HG02943 (cell line): ENCODE data around the gene FAM131C.
"Not testable (repeated sequence)": the region's sequence is repeated elsewhere in the genome, so short reads cannot be mapped to it uniquely, and the experiment has no call there.

Source experiments
- ATAC-seq: cut with Tn5 transposase; IDR thresholded peaks from one replicate; pipeline ENCODE4 v1.9.1; 2021; ENCODE audit warnings: mild to moderate bottlenecking, low read depth, moderate library complexity; ENCODE audit not compliant: unreplicated experiment

Gene FAM131C

DNA sequence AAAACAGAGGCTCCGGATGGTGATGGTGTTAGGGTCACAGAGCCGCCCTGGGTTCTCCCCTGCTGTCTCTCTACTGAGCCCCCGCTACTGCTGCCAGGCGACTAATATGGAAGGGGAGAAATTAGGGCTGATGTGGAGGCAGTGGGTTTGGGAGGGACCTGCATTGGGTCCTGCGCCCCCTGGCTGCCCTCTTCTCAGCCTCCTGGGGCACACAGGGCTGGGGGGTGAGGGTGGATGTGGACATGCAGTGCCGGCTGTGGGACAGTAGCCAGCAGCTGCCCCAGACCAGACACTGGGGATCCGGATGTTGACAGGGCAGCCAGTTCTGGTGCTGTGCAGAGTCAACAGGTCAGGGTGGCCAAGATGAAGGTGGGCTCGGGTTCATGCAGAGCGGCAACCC, 31.4 kb downstream of the FAM131C start:
- no peak for ATAC-seq

DNA sequence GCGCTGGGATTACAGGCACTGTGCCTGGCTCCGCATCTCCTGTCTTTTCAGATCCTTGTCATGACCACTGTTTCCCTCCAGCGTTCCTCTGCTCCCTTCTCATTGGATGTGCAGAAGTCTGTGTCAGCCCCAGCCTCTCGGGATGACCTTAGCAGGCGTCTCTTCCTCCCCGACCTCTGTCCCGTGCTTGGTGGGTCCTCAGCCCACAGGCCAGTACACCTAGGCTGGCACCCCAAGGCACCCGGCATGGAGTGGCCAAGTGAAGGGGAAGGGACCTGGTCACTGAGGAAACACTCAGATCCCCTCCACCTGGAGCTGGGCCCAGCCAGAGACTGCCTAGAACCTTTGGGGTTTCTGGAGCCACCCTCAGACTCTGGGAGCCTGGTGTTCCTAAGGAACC, 32.3 kb downstream of the FAM131C start:
- no peak for ATAC-seq

DNA sequence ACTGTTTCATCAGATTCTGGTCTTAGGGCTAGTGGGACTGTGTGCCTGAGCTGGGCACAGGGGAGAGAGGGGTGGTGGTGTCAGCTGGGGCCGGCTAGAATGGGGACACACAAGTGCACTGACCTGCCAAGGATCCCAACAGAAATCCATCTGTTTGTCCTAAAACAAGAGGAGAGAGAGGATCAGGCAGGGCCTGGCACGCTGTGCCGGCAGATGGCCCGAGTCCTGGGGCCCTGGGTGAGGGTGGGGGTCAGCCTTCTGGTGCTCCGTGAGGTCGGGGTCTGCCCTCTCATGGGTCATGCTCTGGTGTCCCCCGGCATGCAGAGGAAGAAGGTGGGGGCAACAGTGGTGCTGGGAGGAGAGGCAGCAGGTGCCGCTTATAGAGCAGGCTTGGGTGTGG, 33.6 kb downstream of the FAM131C start:
- ATAC-seq = not testable (repeated sequence)

DNA sequence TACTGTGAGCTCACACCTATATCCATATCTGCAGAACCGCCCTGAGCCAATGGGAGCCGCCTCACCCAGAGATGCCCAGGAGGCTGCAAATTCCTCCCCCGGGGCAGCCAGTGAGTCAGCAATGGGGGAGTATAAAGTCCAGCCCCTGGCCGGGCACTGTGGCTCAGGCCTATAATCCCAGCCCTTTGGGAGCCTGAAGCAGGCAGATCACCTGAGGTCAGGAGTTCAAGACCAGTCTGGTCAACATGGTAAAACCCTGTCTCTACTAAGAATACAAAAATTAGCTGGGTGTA, 34.9 kb downstream of the FAM131C start:
- no peak for ATAC-seq

DNA sequence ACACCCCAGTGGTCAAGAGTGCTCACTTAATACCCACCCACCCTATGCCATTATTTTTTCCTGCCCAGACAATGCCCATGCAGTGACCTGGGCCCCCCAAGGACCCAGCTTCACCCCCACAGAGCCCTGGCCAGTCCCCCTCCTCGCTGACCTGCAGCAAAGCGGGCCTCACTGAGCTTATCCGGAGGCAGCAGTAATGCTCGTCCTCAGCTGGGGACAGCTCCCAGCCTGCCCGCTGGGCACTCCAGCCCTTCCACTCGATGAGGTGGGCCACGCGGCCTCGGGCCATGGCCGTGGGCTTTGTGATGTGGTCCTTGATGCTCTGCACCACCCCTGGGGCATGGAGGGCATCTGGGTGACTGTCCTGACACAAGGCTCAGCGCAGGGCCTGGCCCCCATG, 37.0 kb downstream of the FAM131C start:
- ATAC-seq = not testable (repeated sequence)

DNA sequence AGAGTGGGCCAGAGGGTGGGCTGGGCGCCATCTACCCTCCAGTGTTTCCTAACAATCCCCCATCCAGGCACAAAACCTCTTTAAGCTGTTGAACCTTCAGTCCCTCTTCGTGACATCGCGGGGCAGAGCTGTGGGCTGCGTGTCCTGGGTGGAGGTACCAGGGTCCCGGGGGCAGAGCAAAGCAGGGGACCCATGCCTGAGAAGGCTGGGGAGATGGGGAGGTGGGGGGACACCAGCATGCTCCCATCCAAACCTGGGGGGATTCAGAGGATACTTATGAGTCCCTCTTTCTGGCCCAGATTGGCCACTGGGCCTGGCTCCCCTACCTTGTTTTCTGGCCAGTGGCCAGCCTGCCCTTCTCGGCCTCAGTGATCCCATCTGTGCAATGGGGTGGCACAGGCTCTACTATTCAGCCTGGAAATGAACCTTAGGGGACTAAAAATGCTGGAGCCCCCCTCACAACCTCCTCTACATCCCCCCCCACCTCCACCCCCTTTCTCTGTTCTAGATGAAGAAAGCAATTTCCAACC, 40.3 kb downstream of the FAM131C start:
- not testable (repeated sequence) for ATAC-seq

DNA sequence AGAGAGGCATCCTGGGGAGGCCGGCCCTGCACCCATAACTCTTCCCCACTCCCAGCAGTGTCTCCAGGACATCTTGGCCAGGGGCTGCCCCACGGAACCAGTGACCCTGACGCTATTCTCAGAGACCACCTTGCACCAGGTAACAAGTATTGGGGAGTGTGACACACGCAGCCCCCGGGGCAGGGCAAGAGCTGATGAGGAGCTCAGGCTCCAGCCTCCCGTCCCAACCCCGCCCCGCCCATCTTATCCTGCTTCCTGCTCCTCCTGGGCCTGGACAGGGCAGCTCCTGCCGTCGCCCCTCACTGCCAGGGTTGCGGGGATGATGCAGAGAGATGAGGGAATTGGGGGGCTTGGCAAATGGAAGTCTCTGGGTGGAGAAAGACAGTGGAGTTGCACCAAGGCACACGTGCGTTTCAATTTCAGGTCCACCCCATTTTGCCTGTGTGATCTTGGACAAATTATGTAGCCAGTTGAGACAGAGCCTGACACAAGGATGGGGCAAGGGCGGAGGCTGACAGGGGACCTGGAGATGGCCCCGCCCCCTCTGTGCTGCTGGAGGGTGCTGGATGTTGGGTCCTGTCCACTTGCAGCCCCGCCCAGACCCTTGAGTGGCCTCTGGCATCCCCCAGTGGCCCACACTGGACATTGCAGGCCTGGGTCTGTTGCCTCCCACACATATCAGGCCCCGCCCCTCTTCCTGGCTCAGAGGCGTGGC, 40.9 kb downstream of the FAM131C start:
- no peak for ATAC-seq

DNA sequence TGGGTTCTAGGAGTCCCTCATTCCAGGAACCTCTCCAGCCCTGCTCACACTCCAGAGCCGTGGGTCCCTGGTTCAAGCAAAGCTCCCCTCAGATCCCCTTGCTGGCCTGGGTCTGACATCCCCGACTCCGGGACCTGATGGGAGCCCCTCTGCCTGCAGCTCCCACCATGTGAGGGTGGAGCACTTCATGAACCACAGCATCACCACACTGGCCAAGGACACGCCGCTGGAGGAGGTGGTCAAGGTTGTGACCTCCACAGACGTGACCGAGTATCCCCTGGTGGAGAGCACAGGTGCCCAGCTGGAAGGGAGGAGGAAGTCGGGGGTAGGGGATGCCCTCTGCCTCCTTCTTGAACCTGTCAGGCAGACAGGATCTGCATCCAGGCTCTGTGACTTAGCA, 41.9 kb downstream of the FAM131C start:
- ATAC-seq = no peak

DNA sequence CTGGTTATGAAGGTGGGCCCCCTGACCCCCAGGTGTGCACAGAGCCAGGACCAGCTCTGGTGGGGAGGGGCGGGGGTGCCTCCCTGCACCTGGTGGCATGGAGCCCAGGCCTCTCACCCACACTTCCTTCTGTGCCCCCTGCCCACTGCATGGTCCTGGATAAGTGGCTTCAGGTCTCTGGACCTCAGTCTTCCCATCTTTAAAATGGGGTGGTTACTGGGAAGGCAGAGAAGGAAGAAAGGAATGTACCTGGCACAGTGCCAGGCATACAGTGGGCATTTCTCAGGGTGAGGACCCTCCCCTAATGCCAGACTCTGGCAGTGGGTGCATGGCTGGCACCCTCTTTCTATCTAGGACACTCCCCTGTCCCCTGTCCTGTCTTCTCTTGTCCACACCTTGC, 44.2 kb downstream of the FAM131C start:
- no peak for ATAC-seq

DNA sequence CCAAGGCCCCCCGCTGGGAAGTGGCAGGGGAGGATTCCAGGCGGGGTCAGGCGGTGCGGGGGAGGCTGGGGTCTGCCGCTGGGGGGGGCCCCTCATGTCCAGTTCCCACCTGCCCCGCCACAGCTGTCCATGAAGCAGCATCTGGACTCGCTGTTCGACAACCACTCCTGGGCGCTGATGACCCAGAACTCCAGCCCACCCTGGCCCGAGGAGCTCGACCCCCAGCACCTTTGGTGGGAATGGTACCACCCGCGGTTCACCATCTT, 44.5 kb downstream of the FAM131C start:
- ATAC-seq = not testable (repeated sequence)

DNA sequence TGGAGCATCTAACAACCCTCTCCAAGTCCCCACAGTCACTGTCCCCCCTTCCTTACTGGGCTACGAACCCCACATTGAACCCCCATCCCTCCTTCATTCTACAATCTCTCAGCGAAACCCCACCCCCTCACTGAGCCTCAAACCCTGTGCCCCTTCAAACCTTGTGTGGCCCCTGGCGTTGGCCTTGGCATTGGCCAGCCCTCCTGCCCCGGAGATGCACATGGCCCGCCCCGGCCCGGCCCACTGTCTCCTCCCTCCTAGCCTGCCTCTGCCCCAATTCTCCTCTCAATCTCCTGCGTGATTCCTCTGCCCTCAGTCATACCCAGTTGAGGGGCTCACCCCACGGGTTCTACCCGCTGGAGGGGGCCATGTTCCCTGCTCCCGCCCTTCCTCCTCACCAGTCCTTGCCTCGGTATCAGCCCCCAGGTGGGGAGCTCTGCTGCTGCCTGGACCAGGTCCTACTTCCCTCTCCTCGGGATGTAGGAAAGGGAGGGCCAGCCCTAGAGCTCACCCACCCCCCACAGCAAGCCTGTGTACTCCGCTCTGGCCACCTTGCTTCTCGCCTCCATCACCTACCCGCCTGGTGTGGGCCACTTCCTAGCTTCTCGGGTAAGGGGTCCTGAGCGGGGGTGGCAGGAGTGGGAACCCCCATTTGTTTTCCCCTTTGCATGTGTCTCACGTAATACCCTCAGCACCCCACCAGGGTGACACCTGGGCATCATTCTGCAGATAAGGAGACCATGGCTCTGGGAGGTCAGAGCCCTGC, 45.0 kb downstream of the FAM131C start:
- no peak for ATAC-seq

DNA sequence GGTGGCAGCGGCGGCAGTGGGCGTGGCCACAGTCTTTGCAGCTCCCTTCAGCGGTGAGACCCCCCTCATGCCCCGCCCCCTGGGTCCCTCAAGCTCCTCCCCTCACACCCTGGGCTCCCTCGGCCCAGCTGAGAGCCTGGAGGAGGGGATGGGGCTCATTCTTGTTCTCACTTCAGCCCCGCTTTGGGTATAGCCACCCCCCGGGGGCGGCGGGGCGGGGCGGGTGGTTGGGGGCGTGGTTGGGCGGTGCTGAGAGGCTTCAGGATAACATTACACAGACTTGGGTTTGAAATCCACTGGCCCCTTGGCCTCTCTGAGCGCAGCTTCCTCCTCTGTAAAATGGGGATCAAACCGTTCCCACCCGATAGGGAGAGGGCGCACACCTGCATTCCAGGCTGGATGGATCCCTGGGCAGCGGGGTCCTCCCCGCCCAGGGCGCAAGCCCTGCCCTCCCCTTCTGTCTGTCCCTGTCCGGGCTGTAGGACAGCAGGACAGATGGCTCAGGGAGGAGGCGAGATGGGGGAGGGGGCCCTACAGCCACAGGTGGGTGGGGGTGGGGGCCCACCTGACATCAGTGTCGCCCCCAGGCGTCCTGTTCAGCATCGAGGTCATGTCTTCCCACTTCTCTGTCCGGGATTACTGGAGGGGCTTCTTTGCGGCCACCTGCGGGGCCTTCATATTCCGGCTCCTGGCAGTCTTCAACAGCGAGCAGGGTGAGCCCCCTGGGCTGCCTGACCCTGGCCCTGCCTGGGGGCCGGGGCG, 46.5 kb downstream of the FAM131C start:
- ATAC-seq = no peak

DNA sequence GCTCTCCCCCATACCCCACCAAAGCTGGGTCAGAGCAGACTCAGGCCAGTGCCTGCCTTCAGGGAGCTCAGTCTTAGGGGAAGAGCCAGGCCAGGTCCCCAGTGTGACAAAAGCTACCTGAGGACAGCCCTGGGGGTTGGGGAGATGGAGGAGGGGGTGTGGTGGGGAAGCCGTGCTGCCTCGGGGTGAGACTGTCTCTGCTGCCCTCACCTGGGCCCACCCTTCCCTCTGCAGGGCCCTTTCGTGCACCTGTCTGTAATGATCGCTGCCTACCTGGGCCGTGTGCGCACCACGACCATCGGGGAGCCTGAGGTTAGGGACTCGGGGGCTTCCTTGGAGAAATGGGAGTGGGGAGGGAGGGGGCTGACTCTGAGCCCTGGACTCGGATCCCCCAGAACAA, 47.1 kb downstream of the FAM131C start:
- ATAC-seq = not testable (repeated sequence)

DNA sequence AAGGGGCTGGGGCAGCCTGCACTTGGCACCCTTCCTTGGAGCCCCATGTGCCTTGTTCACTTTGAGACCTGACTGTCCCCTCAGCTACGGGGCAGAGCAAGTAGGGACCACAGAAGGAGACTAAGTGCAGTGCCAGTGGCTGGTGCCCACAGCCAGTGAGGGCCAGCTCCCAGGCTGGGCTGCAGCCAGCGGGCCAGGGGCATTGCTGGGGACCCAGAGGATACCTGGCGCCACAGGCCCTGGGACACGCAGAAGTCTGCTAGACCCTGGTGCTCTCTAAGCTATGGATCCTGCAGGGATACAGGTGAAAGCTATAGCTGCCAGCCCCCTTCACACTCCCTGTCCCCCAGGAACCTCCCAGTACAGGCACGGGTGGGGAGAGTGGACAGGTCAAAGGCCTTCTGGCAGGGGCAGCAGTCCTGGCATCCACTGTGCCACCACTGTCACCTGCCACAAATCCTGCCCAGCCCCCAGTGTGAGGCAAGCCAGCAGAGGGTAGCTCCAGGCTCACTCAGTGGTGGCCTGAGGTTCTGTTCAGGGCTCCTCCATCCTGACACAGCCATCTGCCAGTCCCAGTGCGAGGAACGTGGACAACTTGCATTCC, 50.3 kb downstream of the FAM131C start:
- no peak for ATAC-seq

DNA sequence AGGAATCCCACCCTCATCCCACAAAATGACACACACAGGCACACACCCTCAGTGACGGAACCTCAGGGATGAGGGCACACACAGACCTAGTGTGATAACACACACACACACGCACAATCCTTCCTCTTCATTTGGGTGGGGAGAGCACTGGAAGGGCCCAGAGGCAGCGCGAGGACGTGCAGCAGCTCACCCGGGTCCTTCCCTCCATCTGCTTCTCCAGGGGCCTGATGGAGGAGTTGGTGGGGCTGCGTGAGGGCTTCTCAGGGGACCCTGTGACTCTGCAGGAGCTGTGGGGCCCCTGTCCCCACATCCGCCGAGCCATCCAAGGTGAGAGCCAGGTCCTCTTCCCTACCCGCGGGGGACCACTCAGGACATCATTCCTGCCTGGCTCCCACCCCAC, 51.1 kb downstream of the FAM131C start:
- no peak for ATAC-seq

DNA sequence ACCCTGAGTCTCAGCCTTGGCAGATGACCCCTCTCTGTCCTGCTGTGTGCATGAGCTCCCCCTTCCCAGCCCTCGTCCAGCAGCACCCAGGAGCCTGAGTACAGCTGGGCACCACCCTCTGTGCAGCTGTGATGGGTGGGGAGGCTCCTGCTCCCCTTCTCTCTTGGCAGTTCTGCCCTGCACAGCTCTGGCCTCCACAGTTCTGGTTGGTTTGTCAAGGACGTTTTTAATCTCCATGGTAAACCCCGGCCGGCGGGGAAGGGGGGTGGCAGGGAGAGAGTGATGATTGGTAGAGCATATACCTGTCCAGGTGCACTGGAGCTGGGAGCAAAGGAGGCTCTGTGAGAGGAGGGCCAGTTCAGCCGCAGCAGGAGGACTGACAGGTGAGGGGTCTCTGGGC, 51.8 kb downstream of the FAM131C start, which contains the start of gene CLCNKA:
CLCNKA (plus strand) TSS at position 356 of the 400 bp plus-strand sequence. CDS start 584 bp downstream, outside the sequence.
- ATAC-seq = no peak

DNA sequence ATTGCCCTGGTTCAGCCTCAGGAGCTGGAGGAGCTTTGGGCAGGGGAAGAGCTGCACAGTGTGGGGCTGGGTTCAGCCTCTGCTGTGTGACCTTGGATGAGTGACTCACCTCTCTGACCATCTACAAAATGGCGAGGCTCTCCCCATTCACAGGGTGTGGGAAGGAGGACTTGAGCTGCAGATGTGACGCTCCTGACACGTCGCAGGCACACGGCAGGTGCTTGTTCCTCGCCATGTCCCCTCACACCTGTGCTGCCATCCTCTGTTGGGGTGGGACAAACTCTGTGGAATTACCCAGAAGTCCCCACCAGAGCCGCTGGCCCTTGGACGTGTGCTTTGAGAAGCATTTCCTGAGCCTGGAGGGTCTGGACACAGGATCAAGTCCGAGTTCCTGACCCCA, 52.6 kb downstream of the FAM131C start:
- ATAC-seq = not testable (repeated sequence)

DNA sequence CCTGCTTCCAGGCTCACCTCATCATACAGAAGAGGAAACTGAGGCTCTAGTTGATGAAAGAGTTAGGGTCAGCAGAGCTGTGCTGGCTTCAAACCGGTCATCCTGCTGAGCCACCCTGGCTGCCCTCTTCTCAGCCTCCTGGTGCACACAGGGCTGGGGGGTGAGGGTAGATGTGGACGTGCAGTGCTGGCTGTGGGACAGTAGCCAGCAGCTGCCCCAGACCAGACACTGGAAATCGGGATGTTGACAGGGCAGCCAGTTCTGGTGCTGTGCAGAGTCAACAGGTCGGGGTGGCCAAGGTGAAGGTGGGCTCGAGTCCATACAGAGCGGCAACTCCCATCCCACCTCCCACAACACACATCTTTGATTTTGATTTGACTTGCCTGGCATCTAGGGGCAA, 53.1 kb downstream of the FAM131C start:
- no peak for ATAC-seq

DNA sequence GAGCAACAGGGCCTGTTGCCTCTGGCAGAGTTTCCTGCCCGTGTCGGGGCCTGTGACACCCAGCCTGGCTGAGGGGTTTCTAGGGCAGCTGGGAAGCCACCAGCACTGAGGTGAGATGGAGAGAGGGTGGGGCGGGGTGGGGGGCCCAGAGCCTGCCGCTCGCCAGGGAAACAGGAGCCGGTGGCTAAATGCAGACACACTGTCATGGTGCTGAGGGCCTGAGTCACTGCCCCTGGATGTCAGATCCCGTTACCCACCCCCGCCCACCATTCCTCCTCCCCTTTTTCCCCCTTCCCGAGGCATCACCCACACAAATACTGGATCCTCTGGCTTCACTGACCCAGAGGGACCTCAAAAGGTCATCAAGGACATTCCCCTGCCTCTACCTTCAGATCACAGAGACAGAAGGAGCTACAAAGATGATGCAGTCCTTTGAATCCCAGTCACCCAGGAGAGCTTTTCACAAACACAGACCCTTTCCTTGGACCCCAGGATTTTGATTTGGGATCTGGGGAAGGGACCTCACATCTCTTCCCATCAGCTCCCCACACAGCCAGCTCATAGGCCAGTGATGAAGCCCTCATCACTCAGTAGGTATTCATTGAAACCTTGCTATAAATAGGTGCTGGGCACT, 53.7 kb downstream of the FAM131C start:
- no peak for ATAC-seq

DNA sequence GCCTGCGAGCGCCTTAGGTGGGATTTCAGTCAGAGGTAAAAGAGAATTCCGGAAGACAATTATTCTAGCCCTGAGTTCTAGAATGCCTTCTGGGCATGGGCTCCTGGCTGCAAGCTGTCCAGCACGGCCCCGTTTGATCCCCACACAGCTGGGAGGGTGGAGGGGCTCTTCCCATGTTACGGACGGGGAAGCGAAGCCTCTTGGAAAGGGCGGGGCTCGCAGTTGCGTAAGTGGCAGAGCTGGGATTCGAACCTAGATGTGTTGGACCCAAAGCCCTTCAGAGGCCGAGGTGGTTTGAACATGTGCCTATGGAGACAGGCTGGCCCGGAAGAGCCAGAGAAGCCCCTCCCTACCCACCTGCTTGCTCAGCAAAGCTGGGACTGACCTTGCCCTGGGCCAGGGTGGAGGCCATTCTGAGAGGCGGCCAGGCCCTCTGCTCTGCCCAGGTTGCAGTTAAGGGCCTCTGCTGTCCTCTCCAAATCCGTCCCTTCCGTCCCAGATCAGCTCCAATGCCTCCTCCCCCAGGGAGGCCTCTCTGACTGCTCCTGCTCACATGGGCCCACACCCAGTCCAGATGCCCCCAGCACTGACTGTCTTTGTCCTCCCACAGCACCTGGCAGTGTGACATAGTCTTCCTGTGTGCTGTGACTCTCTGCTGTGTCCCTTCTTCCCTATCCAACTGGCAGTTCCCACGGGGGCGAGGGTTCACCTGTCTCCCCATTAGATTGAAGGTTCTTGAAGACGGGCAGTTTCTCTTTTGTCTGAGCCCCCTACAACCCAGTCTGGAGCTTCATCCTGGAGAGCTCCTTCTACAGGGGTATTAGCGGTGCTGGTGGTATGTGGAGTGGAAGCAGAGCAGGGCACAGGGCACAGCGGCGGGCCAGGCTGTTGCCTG, 54.5 kb downstream of the FAM131C start:
- ATAC-seq = no peak
